Measurements from ENCODE around the gene UGGT2. TPM values are rescaled to one million over a fixed set of nuclear protein-coding genes. Genes with fewer than 3 reads are reported as not detected.

The UGGT2 gene
- total and polyA plus RNA-seq, 9 of the 15 experiments (the other 6 are each of a cell fraction or from before 2014, with no cell fraction given): 3.5 to 24.5 (median 18.3) TPM

DNA sequence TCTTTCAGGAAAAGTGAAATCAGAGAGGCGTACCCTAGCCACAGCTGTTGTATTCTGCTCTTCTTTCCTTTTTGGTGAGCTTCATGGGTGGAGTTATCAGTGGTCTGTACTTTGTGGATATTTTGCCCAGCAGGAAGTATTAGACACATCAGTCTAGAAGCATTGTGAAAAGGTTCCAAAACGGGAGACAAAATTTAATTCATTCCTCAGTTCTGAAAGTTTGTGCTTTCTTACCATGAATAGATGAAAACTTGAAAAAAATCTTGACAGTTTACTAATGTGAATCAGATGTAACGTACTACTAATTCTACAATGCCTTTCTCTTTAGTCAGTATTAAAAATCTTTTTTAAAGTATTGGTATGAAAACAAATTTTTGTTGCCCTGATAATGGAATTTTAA lies 259.4 kb downstream of the UGGT2 start:
- Histone ChIP-seq H3K4me2 (ENCODE audit: insufficient read depth, low read length) (no peak overlapping the region), H3K27me3 (ENCODE audit: control insufficient read depth in 2 of 2, insufficient read depth in 2 of 2, low read length in 2 of 2) (no peaks in the 10 kb centered on the region), H3K79me2 (ENCODE audit: control insufficient read depth, insufficient read depth, low read length) (no peaks in the 10 kb centered on the region), H3K4me3 (no peak overlapping the region), H3K9ac (ENCODE audit: insufficient read depth in 1 of 2, low read depth in 2 of 2, low read length in 2 of 2) (no peak overlapping the region), H3K36me3 (ENCODE audit: control insufficient read depth, insufficient read depth, low read length) (peaks cover 38% of the 10 kb centered on the region; the same call in 2 of the 3 replicates), H3K4me1 (replicated peaks in 1 of 2; ENCODE audit: control insufficient read depth in 2 of 2, insufficient read depth in 2 of 2, low read length in 2 of 2) (no peaks in the 10 kb centered on the region), H2AFZ (ENCODE audit: low read depth, low read length) (no peak overlapping the region), H3K9me1 (ENCODE audit: control insufficient read depth, insufficient read depth, low read length) (no peaks in the 10 kb centered on the region), H3K9me3 (replicated peaks; ENCODE audit: control insufficient read depth, insufficient read depth, low read depth, low read length) (no peaks in the 10 kb centered on the region), H4K20me1 (replicated peaks; ENCODE audit: control insufficient read depth, insufficient read depth, low read length) (no peaks in the 10 kb centered on the region), H3K27ac (ENCODE audit: extremely low read depth, low read depth, low read length) (no peak overlapping the region)
- CTCF ChIA-PET (ENCODE audit: low intra/inter-chr PET ratio): no interaction called here
- POLR2A ChIA-PET: no interaction called here
- in situ Hi-C loops (cut with MboI): no loop called here
- FAIRE-seq (no peak), DNase-seq (ENCODE audit: extremely low read depth in 1 of 4, low spot score in 3 of 4) (no peak), ATAC-seq (no peak)
- TF ChIP-seq SAFB2 (IDR thresholded peaks at IDR 0.05; ENCODE audit: borderline replicate concordance, low read depth, low read length, severe bottlenecking) (no peak), IFI16 (CRISPR knock-in tag; IDR thresholded peaks at IDR 0.05) (no peak), CREB1 (IDR thresholded peaks at IDR 0.05) (no peak), CREB1 (CRISPR knock-in tag; IDR thresholded peaks at IDR 0.05) (no peak), ZFP1 (CRISPR knock-in tag; IDR thresholded peaks at IDR 0.05) (no peak), JUN (IDR thresholded peaks at IDR 0.05; ENCODE audit: borderline replicate concordance, low read depth, low read length) (no peak), JUN (CRISPR knock-in tag; IDR thresholded peaks at IDR 0.05; ENCODE audit: borderline replicate concordance) (no peak), SMARCE1 (IDR thresholded peaks at IDR 0.05) (no peak), HMG20A (CRISPR knock-in tag; conservative IDR thresholded peaks at IDR 0.05) (no peak), PPARD (CRISPR knock-in tag; IDR thresholded peaks at IDR 0.05) (no peak)
- intact Hi-C loops (cut with micrococcal nuclease): no loop called here
- 90% methylated on average over 3 of the region's 3 CpGs for WGBS (ENCODE audit: insufficient coverage, low coverage, missing lambda C conversion rate)
- BruUV-seq (replicated peaks): no TSS peak
